Epithelial cell of esophagus (primary cell): ENCODE data around the gene CD164L2.
"Not testable (repeated sequence)": the region's sequence is repeated elsewhere in the genome, so short reads cannot be mapped to it uniquely, and the experiment has no call there.

Experiments
- DNase-seq: peaks from one replicate; pipeline ENCODE4 v3.0.0; 2010; ENCODE audit warnings: low read depth
- H3K4me3 ChIP-seq: 2 replicates; pipeline ENCODE4 v1.5.1; 2011; ENCODE audit warnings: mild to moderate bottlenecking, low read length, control low read depth
- CTCF ChIP-seq: IDR thresholded peaks from 2 replicates; pipeline ENCODE4 v1.5.1; 2011; ENCODE audit warnings: low read depth, mild to moderate bottlenecking, low read length, control low read depth, inconsistent platforms; ENCODE audit not compliant: insufficient read depth; ENCODE audit errors: missing control alignments

CD164L2 gene

GRCh38 chr1:27405598-27406361 lies 22.6 kb upstream of the CD164L2 start:
- H3K4me3 ChIP-seq, DNase-seq: not testable (repeated sequence)
- TF ChIP-seq CTCF = peak; percentile 6

- no peak for DNase-seq
- no peak overlapping the region for H3K4me3 ChIP-seq
- no peak for TF ChIP-seq CTCF
Measured at GRCh38 chr1:27405074-27405473, 21.9 kb upstream of the CD164L2 start.

GRCh38 chr1:27403931-27404330 lies 20.8 kb upstream of the CD164L2 start:
- H3K4me3 ChIP-seq = no peak overlapping the region
- TF ChIP-seq CTCF = no peak

GRCh38 chr1:27403065-27403726 lies 20.1 kb upstream of the CD164L2 start:
- TF ChIP-seq CTCF = peak; percentile 31
- no peak overlapping the region for H3K4me3 ChIP-seq
- peak; percentile 73 for DNase-seq

More at GRCh38 chr1:27403931-27404330, 20.8 kb upstream of the CD164L2 start:
- DNase-seq = no peak

GRCh38 chr1:27402349-27402754 lies 19.2 kb upstream of the CD164L2 start:
- no peak overlapping the region for H3K4me3 ChIP-seq
- peak; percentile 74 for DNase-seq
- TF ChIP-seq CTCF = peak; percentile 67

- H3K4me3 ChIP-seq = no peak overlapping the region
- no peak for DNase-seq
- TF ChIP-seq CTCF = no peak
Measured at GRCh38 chr1:27400963-27401341, 17.8 kb upstream of the CD164L2 start.
